Stimulated activated CD4-positive, alpha-beta T cell treated with anti-CD3 and anti-CD28 coated beads, Interleukin-4, amount 100 ng/mL, for 48 hours (primary cell): Measurements from ENCODE around the gene CD9.
A peak's percentile ranks its signal among the peaks of the same experiment; 100 is the strongest.

Experiments
- DNase-seq, 2 donors: peaks; one replicate each; pipeline ENCODE4 v3.0.0-alpha.2; 2020; ENCODE audit warnings: low read depth in 2 of 2

Gene CD9

DNA sequence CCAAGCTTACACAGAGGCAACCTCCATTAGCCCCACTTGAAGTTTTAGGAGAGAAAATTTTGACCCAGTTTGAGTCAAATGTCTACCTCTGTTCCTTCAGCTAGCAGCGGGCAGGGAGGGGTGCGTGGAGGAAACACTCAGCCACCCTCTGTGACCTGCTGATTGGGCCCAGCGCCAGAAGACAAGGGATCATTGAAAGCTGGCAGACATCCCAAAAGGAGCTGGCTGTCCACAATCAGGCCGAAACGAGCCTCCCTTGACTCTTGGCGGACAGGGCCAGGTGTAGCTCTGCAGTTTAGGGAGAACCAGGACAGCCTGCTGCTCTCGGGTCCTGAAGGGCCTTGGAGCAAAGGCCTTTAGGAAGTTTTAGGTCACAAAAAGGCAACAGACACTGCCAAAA, 41.3 kb downstream of the CD9 start:
- DNase-seq, result no peak

DNA sequence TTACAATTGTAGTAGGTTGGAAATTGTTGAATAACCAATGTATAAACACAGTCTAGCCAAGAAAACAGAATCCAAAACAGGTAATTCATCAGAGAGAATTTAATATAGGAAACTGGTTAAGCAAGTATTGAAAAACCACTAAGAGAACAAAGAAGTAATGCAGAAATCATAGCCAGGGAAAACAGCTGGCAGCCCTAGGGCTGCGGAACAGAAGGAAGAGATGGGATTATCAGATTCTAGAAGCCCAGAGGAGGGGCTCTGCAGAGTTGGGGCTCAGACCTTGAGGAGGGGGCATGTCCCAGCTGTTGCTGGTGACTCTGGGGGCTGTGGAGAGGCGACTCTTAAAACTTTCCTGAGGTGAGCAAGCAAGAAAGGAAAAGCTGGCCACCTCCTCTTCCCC, 49.4 kb downstream of the CD9 start:
- no peak for DNase-seq

DNA sequence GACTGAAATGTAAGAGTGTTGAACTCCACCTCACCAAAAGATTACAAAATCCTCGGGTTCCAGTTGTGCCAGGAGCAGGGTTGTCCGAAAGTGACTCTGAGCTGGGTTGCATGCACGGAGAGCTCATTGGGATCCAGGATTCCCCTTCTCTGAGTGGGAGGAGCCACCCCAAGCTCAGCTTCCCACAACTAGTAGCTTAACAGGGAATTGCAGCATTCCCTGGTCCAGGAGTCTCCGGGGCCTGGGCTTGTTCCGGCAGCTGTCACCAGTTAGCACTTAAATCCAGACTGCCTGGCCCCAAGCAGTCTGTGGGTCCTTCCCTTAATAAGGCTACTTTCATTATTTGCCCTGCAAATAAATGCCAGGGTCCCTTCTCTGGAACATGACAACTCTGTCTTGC, 50.1 kb downstream of the CD9 start:
- no peak for DNase-seq

DNA sequence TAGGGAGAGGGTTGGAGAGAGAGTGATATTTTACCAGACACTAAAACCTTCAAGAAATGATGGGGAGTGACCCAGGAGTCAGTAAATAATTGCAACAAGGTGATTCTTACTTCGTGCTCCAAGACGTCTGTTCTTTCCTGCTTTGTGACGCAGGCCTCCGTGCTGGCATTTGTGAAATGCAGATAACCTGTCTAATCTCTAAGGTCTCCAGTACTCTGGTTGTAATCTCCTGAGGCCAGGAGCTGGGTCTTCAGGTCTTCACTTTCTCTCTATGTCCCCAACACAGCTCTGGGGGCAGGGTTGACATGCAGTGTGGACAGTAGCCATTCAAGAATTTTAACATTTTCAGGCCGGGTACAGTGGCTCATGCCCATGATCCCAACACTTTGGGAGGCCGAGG, 53.1 kb downstream of the CD9 start:
- DNase-seq, result no peak

DNA sequence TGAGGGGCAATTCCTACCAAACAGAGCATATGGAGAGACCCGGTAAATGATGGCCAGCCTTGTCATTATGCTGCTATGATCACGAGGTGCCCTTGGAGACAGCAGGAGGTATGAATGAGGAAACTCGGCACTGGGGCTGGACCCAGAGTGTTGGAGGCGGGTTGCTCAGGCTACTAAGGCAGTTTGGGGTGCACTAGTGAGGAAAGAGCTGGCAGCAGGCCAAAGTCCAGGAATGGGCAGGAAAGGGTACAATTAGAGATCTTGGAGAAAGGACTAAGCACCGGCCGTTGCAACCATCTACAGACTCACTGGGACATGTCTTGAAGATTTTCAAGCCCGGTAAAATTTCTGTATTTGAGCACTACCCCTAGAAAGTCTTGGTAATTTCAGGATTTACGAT, 54.3 kb downstream of the CD9 start:
- DNase-seq, result no peak

DNA sequence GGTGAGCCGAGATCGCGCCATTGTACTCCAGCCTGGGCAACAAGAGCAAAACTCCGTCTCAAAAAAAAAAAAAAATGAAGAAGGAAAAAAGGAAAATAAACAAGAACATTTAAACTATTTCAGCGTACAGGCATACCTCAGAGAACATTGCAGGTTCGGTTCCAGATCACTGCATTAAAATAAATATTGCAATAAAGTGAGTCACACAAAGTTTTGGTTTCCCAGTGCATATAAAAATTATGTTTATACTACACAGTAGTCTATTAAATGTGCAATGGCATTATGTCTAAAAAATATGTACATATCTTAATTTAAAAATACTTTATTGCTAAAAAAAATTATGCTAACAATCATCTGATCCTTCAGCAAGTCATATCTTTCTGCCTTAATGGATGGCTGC, 56.8 kb downstream of the CD9 start:
- DNase-seq, result no peak

DNA sequence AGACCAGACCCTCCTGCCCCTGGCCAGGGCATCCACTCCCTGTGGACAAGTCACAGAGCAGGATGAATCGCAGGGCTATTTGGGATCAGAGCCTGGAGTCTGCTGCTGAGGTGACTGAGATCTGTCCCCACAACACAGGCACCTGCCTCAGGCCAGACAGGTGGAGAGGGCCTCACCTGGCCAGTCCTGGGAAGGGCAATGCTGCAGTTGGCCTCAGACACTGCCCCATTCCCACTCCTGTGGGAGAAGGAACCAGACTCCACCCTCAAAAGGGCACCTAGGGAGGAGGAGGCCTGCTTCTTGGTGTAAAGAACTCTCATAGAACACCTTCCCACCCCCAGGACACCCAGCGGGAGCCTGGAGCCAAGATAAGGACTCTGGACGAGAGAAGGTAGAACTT, 62.0 kb downstream of the CD9 start:
- DNase-seq, result no peak

DNA sequence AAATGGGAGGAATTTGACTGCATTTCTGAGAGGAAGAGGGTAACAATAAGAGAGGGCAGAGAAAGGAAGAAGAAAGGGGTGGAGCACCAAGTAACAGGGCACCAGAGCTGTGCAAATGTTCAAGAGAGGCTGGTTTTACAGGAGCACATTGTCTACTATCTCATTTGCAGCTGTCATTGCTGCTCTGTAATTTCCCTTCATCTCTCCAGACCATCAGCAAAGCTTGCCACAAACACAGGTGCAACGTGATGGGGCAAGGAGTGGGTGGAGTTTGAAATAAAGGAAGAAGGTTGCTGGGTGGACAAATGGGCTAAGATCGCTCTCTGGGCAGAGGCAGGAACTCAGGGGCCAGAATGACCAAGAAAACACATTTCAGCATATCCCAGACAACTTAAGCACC, 62.4 kb downstream of the CD9 start:
- DNase-seq, result no peak

DNA sequence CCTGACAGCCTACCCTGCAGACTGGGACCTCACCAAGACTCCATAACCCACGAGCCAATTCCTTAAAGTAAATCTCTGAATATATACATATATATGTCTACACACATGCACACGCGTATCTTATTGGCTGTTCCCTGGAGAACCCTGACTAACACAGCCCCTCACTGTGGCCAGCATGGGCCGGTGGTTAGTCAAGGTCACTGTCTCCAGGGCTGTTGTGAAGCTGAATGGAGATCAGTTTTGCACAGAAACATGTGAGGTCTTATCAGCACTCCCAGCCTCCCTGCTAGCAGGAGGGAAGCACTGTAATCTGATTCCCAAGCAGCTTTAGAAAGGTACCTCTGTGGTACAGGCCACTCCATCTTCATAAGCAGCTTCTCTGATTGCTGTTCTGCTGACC, 63.7 kb downstream of the CD9 start:
- DNase-seq, result no peak

DNA sequence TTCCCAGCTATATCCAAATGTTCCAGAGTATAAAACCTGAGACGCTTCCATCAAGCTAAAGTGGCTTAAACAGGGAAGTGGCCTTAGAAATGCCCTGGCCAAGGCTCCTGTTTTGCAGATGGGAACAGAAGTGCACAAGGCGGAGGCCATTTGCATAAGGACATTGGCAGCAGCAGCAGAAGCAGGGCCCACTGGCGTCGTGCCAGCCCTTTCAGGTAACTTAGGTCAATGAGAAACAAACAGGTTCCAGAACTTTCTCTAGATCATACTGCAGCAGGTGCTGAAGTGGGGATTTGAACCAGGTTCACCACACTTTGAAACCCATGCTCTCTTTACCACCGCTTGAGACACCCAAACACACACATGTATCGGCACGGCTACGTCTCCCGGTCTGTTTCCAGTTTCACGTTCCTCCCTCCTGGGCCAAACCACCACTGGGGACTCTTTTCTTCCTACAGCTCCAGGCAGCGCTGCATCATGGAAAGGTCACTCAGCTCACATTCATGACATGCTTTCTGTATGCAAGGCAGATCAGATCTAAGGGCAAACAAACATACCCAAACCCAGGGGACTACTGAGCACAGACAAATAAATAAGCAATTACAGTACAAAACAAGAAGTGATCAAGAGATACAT, 64.3 kb downstream of the CD9 start:
- DNase-seq, result no peak

DNA sequence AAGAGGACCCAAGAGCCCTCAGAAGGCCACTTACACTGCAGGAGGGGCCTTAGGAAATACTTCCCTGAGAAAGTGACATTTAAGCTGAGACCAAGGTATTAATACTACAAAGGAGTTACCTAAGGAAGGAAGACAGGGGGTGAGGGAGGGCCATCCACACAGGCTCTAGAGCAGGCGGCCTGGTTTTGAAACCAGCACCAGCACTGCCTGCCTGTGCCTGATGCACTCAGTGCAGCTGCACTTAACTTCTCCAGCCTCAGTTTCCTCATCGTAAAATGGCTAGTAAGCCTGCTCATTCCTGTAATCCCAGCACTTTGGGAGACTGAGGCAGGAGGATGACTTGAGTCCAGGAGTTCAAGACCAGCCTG, 64.8 kb downstream of the CD9 start:
- DNase-seq, result no peak

DNA sequence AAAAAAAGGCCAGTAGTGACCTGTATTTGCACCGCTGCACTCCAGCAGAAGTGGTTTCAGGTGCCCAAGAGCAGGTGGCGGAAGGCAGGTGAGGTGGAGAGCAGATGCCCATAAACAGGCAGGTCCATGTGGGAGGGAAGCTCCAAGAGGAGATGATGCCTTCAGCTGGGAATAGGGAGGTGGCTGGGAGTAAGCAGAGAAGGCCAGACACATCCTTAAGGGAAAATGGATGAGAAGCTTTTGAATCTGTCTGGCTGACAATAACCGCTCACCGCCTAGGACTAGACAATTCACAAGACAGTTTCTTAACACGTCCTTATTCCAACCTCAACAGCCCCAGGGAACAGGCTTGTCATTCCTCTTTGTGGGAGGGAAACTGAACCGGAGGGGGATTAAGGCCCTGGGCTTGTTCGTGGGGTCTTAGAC, 66.4 kb downstream of the CD9 start:
- DNase-seq, result no peak

DNA sequence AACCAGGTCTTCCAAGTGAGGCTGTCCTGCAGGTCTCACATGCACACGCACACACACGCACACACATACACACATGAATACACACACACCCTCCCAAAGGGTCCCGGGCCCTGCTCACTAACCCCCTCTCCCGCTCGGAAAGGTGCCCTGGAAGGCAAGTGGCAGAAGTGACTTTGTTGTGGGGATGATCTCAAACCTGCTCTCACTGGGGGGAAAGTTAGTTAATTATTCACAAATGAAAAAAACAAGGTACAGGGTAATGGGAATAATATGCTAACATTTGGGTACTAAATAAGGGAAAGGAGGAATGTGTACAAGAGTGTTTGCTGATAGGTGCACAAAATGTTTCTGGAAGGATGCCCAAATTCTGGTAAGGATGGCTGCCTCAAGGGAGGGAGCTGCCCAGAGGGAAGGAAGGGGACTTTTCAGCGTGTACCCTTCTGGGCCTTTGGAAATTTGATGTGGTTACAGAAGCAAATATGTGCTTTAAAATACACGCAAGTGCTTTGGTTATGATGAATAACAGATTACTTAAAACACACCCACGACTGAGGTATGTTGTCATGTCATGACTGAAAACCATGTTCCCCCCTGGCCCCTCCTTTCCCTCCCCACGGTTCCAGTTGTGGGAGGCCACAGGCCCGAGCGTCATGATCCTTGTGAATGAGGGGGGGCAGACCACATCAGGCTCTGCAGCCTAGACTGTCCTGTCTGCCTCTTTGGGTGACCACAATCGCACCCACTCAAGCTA, 66.9 kb downstream of the CD9 start:
- DNase-seq, result peak; percentile 26 to 69

DNA sequence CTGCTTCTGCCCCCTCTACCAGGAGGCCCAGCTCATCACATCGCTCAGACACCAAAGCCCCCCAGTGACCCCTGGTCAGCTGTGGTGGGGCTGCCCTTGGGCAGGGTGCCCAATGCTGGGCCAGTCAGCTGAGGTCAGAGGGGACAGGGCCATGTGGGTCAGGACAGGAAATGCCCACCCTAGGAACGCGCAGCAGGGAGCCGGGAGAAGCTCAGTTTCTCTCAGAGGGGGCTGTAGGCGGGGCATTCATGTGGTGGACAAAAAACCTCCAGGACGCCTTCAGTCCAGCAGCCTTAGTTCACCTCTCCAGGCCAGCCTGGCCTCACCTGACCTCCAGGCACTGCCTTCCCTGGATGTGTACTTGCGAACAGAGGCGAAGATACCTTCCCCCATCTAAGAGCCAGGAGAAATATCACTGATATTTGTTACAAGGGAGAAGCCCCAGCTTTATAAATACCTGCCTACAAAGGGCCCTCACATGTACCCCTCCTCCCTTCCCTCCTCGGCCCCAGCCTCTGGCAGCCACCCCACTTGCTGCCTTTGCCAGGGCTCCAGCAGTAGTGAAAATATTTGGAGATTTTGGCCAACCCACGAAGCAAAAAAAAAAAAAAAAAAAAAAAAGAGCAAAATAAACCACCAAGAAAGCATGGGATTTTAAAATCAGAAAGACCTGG, 68.4 kb downstream of the CD9 start:
- DNase-seq, result no peak

DNA sequence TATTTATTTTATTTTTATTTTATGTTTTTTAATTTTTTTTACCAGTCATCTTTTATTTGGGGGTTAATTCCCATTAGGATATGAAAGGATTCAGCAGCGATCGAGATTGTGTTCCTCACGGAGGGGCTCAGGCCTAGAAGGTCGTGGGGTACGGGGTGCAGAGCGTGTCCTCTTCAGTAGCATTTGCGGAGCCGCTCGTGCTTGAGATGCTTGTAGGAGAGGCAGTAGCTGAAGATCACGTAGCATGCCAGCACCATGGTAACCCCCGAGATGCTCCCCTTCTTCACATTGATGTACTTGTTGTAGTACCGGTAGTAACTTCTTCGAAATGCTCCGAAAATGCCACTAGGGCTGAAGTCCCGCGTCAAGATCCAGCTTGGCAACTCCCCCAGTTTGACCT, 69.8 kb downstream of the CD9 start:
- no peak for DNase-seq

DNA sequence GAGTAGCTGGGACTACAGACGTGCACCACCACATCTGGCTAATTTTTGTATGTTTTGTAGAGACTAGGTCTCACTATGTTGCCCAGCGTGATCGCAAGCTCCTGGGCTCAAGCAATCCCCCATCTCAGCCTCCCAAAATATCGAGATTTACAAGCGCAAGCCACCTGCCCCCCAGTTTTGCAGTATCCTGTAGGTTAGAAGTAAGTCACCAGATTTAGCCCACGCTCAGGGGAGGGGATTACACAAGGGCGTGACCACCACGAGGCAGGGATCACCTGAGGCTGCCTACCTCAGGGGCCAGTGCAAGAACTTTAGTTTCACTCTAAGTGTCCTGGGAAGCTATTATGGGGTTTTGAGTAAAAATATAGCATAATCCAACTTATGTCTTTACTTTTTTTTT, 71.1 kb downstream of the CD9 start:
- no peak for DNase-seq

DNA sequence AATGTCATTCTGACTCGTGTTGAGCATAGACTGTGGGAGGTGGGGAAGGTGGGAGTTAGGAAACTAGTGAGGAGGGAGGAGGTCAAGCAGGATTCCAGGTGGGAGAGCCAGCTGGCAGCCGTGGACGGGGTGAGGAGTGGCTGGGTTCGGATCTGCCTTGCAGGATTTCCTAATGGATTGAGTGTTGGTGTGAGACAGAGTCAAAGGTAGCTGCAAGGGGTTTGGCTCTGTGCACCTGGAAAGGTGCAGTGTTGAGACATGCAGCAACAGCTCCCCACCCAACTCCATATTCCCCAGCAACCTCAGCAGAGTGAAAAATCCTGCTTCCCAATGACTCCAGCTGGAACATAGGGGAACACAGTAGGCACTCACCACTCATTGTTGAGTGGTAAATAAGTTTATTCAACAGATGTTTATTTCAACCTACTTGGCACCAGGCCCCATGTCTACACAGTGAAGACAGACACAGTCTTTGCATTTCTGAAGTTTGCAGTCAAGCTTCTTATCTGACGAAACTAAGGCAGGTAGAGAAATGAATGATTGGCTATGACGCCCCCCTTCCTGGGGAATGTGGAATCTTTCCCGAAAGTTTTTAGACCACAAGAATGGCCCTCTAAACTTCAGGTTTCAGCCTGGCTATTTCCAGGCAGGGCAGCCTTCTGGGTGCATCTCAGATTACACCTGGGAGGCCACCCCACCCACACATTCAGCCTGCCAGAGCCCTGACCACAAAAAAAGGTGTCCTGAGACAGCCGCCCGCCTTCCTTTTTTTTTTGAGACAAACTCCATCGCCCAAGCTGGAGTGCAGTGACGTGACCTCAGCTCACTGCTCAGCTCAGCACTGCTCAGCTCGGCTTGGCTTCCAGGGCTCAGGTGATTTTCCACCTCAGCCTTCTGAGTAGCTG, 72.4 kb downstream of the CD9 start:
- no peak for DNase-seq

DNA sequence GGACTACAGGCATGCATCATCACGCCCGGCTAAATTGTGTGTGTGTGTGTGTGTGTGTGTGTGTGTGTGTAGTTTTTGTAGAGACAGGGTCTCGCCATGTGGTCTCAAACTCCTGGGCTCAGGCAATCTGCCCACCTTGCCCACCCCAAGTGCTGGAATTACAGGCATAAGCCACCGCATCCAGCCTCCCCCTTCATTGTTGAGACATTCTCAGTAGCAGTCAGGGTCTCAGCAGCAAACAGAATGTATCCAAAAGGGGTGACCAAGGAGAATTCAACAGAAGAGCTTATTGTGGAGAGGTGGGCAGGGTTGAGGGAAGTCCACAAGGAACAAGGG, 73.0 kb downstream of the CD9 start:
- DNase-seq, result no peak

DNA sequence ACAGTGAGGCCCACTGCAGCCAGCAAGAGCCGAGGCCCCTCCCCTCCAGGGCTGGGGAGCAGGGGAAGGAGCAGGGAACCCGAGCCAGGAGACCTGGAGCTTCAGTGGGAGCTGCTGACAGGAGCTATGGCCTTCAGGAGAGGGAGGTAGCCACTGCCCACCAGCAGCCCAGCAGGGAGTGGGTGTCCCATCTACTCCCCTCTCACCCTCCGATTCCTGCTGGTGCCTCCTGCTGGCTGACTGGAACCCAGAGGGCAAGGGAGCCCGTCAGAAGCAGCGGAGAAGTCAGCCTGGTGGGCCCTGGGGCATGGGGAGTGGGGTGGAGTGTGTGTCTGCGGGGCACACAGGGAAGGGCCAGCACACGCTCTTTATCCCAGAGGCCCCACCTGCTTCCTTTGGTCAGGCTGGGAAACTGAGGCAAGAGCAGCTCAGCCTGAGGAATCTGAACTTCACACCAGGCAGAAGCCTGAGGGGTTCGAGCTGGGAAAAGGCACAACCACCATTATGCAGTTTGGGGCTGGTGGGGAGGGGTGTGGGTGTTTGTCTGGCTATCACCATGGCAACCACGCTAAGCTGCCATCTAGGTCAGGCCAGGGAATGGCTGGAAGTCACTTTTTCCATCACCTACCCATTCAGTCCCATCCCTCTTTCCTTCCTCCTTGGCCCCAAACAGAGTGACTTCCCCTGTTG, 73.5 kb downstream of the CD9 start:
- DNase-seq, result no peak

DNA sequence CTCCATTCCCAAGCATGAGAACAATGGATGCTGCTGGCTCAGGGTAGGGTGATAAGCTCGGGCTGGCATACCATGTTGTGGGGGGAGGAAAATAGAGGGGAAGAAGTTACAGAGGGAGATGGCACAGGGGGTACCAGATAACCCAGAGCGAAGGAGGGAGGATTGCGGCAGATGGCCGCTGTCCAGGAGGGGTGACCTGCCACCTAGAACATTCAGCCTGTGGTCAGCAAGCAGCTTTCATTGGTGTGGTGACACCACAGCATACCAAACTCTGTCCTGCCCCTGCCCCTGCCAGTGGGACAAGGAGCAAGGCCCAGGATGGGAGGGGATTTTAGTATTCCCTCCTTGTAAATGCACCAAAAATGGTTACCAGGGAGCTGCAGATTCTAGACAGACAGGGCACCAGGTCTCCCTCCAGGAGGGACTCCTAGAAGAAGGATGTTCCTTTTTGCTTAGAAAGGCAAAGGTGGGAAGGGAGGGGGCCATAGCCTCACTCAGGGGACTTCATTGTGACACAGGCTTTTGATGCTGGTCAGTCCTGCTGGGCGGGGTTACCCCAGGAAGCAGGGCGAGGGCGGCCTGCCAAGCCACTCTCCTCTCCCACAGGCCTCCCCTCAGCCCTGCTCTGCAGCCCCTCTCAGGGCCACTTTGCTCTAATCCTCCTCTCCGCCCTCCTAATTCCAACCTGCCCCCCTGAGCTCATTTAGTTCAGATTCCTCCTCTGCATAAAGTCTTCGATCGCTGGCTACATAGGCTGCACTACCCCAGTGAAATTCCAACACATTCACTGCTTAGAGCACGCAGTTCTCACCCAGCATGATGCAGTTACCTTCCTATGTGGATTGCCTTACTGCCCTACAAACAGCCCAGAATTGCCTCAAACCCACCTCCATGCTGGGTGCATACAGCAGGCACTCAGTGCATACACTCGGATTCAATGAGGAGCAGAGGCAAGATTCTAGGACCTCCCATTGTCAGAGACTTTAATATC, 74.3 kb downstream of the CD9 start:
- DNase-seq, result no peak
